Measurements from ENCODE around the gene MSRB3. TPM values are rescaled to one million over a fixed set of nuclear protein-coding genes. Genes with fewer than 3 reads are reported as not detected.

Gene MSRB3
- total and polyA plus RNA-seq, 2 donors (not counting 3 experiments of a cell fraction or from before 2014, with no cell fraction given), result 20.0 to 59.3 TPM

DNA sequence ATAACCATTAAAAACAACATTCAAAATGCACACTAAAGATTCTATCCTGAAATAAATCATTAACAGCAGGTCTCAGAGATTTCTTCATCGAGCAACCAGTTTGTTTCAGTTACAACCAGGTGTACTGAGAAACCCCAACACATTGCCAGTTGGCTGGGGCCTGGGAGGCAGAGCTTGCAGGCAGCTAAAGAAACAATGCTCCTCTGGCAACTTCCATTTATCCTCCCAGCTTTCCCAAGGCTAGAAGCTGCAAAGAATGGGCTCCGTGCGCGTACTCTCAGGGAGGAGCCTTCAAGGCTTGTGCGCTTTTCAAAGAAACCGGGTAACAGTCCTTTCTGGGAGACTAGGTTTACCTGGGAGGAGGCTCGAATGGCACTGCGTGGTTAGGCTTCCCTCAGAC, 181.6 kb downstream of the MSRB3 start:
- Histone ChIP-seq H3K4me3 (replicated peaks in 1 of 3; ENCODE audit: insufficient read depth in 1 of 3, low read depth in 1 of 3, low read length in 3 of 3) (no peak overlapping the region), H3K9ac (replicated peaks; ENCODE audit: extremely low read depth, insufficient read depth, low read length) (no peak overlapping the region), H3K9me3 (replicated peaks; ENCODE audit: control insufficient read depth, insufficient read depth, low read length) (no peaks in the 10 kb centered on the region), H3K9me1 (replicated peaks; ENCODE audit: control insufficient read depth, extremely low read depth, insufficient read depth, low read length) (no peaks in the 10 kb centered on the region), H3K36me3 (ENCODE audit: control insufficient read depth in 2 of 2, extremely low read depth in 1 of 2, insufficient read depth in 2 of 2, low read length in 2 of 2) (no peaks in the 10 kb centered on the region), H3K79me2 (ENCODE audit: control insufficient read depth, insufficient read depth, low read length) (no peaks in the 10 kb centered on the region), H3K27me3 (ENCODE audit: control insufficient read depth in 2 of 2, insufficient read depth in 2 of 2, low read length in 2 of 2) (no peaks in the 10 kb centered on the region), H2AFZ (ENCODE audit: low read depth, low read length) (no peak overlapping the region), H3K27ac (ENCODE audit: insufficient read depth, low read depth, low read length) (no peak overlapping the region), H4K20me1 (replicated peaks; ENCODE audit: control insufficient read depth, extremely low read depth, insufficient read depth, low read length) (no peaks in the 10 kb centered on the region), H3K4me2 (ENCODE audit: insufficient read depth, low read length) (no peak overlapping the region), H3K4me1 (ENCODE audit: control insufficient read depth, extremely low read depth, insufficient read depth, low read length) (no peaks in the 10 kb centered on the region)
- no peak for FAIRE-seq
- intact Hi-C loops (cut with micrococcal nuclease) (no loop called here), dilution Hi-C loops (cut with MboI; ENCODE audit: extremely low pct_ligation_motif_present, low sequenced_read_pairs) (no loop called here)
- BruUV-seq (replicated peaks), result no TSS peak
- POLR2A ChIA-PET, result no interaction called here
- TF ChIP-seq JUN (IDR thresholded peaks at IDR 0.05; ENCODE audit: borderline replicate concordance, insufficient read depth, insufficient read length, low read depth) (no peak), MYC (IDR thresholded peaks at IDR 0.05; ENCODE audit: low read depth, low read length) (no peak), GATA2 (IDR thresholded peaks at IDR 0.05; ENCODE audit: insufficient read depth, insufficient read length, low read depth, low read length) (no peak), POLR2A (IDR thresholded peaks at IDR 0.05; ENCODE audit: low read depth, low read length) (no peak), POLR2AphosphoS5 (IDR thresholded peaks at IDR 0.05; ENCODE audit: insufficient read depth, low read depth, low read length) (no peak), FOS (IDR thresholded peaks at IDR 0.05; ENCODE audit: borderline replicate concordance, insufficient read depth, low read length) (no peak), EZH2 (IDR thresholded peaks at IDR 0.05; ENCODE audit: borderline replicate concordance, low read depth, low read length, severe bottlenecking) (no peak)
- TF ChIP-seq, protein P1, sequence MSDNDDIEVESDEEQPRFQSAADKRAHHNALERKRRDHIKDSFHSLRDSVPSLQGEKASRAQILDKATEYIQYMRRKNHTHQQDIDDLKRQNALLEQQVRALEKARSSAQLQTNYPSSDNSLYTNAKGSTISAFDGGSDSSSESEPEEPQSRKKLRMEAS (IDR thresholded peaks at IDR 0.05; ENCODE audit: insufficient read depth, insufficient read length), result no peak
- DNase-seq (ENCODE audit: low read depth, low spot score), result no peak
- CTCF ChIA-PET, result no interaction called here

DNA sequence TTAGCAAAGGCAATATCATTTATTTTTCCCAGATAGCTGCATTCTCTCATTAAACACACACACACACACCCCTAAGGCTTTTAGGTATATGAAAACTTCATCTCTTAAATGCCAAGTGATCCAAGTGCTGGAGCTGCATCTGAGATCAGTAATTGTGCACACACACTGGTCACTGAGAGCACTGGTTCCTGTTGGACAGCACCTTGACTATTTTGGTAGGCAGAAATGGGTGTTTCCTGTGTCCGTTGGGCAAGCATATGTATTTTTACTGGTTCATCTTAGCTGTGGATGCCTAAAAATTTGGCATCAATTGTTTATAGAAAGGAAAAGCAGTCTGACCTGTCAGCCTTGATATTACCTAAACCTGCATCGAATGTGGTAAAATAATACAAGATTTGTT, 182.5 kb downstream of the MSRB3 start:
- H3K4me2 ChIP-seq (ENCODE audit: insufficient read depth, low read length), result no peak overlapping the region
- no peak overlapping the region for H3K4me3 ChIP-seq (replicated peaks in 1 of 3; ENCODE audit: insufficient read depth in 1 of 3, low read depth in 1 of 3, low read length in 3 of 3)
- no peak overlapping the region for H3K27ac ChIP-seq (ENCODE audit: insufficient read depth, low read depth, low read length)
- POLR2A ChIA-PET, result no interaction called here
- H3K9me3 ChIP-seq (replicated peaks; ENCODE audit: control insufficient read depth, insufficient read depth, low read length), result no peaks in the 10 kb centered on the region
- no peak overlapping the region for H3K9ac ChIP-seq (replicated peaks; ENCODE audit: extremely low read depth, insufficient read depth, low read length)
- H2AFZ ChIP-seq (ENCODE audit: low read depth, low read length), result no peak overlapping the region
- no peak for TF ChIP-seq MYC (IDR thresholded peaks at IDR 0.05; ENCODE audit: low read depth, low read length)
- TF ChIP-seq POLR2AphosphoS5 (IDR thresholded peaks at IDR 0.05; ENCODE audit: insufficient read depth, low read depth, low read length), result no peak
- TF ChIP-seq JUN (IDR thresholded peaks at IDR 0.05; ENCODE audit: borderline replicate concordance, insufficient read depth, insufficient read length, low read depth), result no peak
- TF ChIP-seq FOS (IDR thresholded peaks at IDR 0.05; ENCODE audit: borderline replicate concordance, insufficient read depth, low read length), result no peak
- TF ChIP-seq, protein P1 (IDR thresholded peaks at IDR 0.05; ENCODE audit: insufficient read depth, insufficient read length), result no peak
- no peak for TF ChIP-seq POLR2A (IDR thresholded peaks at IDR 0.05; ENCODE audit: low read depth, low read length)
- TF ChIP-seq CTCF (IDR thresholded peaks at IDR 0.05; ENCODE audit: extremely low read depth in 1 of 2, insufficient read depth in 1 of 2, low read depth in 1 of 2, low read length in 2 of 2), result no peak
- TF ChIP-seq EZH2 (IDR thresholded peaks at IDR 0.05; ENCODE audit: borderline replicate concordance, low read depth, low read length, severe bottlenecking), result no peak
- TF ChIP-seq GATA2 (IDR thresholded peaks at IDR 0.05; ENCODE audit: insufficient read depth, insufficient read length, low read depth, low read length), result no peak
- intact Hi-C loops (cut with micrococcal nuclease), result no loop called here
- no peaks in the 10 kb centered on the region for H3K79me2 ChIP-seq (ENCODE audit: control insufficient read depth, insufficient read depth, low read length)
- CTCF ChIA-PET, result interaction anchor here (1.2 kb wide), 1 partner anchor 9 kb away, joined by 3 read pairs; no protein-coding TSS in a partner anchor
- H4K20me1 ChIP-seq (replicated peaks; ENCODE audit: control insufficient read depth, extremely low read depth, insufficient read depth, low read length), result no peaks in the 10 kb centered on the region
- FAIRE-seq (no peak), DNase-seq (ENCODE audit: low read depth, low spot score) (no peak)
- H3K9me1 ChIP-seq (replicated peaks; ENCODE audit: control insufficient read depth, extremely low read depth, insufficient read depth, low read length), result no peaks in the 10 kb centered on the region
- H3K36me3 ChIP-seq (ENCODE audit: control insufficient read depth in 2 of 2, extremely low read depth in 1 of 2, insufficient read depth in 2 of 2, low read length in 2 of 2), result no peaks in the 10 kb centered on the region
- no peaks in the 10 kb centered on the region for H3K27me3 ChIP-seq (ENCODE audit: control insufficient read depth in 2 of 2, insufficient read depth in 2 of 2, low read length in 2 of 2)
- no TSS peak for BruUV-seq (replicated peaks)
- dilution Hi-C loops (cut with MboI; ENCODE audit: extremely low pct_ligation_motif_present, low sequenced_read_pairs), result no loop called here
- H3K4me1 ChIP-seq (ENCODE audit: control insufficient read depth, extremely low read depth, insufficient read depth, low read length), result no peaks in the 10 kb centered on the region
